ENCODE measurements around the gene NUDCD3.

GRCh38 chr7:44482502-44483485 is 7.7 kb downstream of the NUDCD3 start:
- TF ChIP-seq POLR2AphosphoS5 (IDR thresholded peaks at IDR 0.05) (no peak), CTCF (IDR thresholded peaks at IDR 0.05) (no peak), POLR2A (IDR thresholded peaks at IDR 0.05) (no peak), EP300 (IDR thresholded peaks at IDR 0.05) (no peak)

Measured in gastroesophageal sphincter (tissue), 3 donors.